ENCODE data around the gene UBE3B.

UBE3B gene

GRCh38 chr12:109497675-109498074 lies 20.2 kb downstream of the UBE3B start:
- DNase-seq (ENCODE audit: low read depth, low spot score), result no peak

GRCh38 chr12:109500406-109501185 lies 23.2 kb downstream of the UBE3B start:
- no peak for DNase-seq (ENCODE audit: low read depth, low spot score)

GRCh38 chr12:109501299-109501698 lies 23.9 kb downstream of the UBE3B start:
- DNase-seq (ENCODE audit: low read depth, low spot score), result no peak

- no peak for DNase-seq (ENCODE audit: low read depth, low spot score)
Observed at GRCh38 chr12:109502332-109502731, 24.9 kb downstream of the UBE3B start.

GRCh38 chr12:109503611-109504010 lies 26.2 kb downstream of the UBE3B start:
- DNase-seq (ENCODE audit: low read depth, low spot score), result no peak

GRCh38 chr12:109504068-109504467 lies 26.6 kb downstream of the UBE3B start:
- no peak for DNase-seq (ENCODE audit: low read depth, low spot score)

GRCh38 chr12:109510196-109510595 lies 32.8 kb downstream of the UBE3B start:
- no peak for DNase-seq (ENCODE audit: low read depth, low spot score)

GRCh38 chr12:109512608-109513007 lies 35.2 kb downstream of the UBE3B start:
- DNase-seq (ENCODE audit: low read depth, low spot score), result no peak

- no peak for DNase-seq (ENCODE audit: low read depth, low spot score)
Observed at GRCh38 chr12:109513051-109513450, 35.6 kb downstream of the UBE3B start.

- no peak for DNase-seq (ENCODE audit: low read depth, low spot score)
Observed at GRCh38 chr12:109513977-109514376, 36.5 kb downstream of the UBE3B start.

- no peak for DNase-seq (ENCODE audit: low read depth, low spot score)
Observed at GRCh38 chr12:109517619-109518018, 40.2 kb downstream of the UBE3B start.

- peak; percentile 21 for DNase-seq (ENCODE audit: low read depth, low spot score)
Observed at GRCh38 chr12:109518820-109519665, 41.6 kb downstream of the UBE3B start.

GRCh38 chr12:109519787-109520186 lies 42.4 kb downstream of the UBE3B start:
- no peak for DNase-seq (ENCODE audit: low read depth, low spot score)

- DNase-seq (ENCODE audit: low read depth, low spot score), result no peak
Observed at GRCh38 chr12:109521831-109522230, 44.4 kb downstream of the UBE3B start.

GRCh38 chr12:109523071-109523470 lies 45.6 kb downstream of the UBE3B start:
- DNase-seq (ENCODE audit: low read depth, low spot score), result no peak

- DNase-seq (ENCODE audit: low read depth, low spot score), result no peak
Observed at GRCh38 chr12:109523504-109523903, 46.1 kb downstream of the UBE3B start.

- DNase-seq (ENCODE audit: low read depth, low spot score), result no peak
Observed at GRCh38 chr12:109524466-109525278, 47.2 kb downstream of the UBE3B start.

- no peak for DNase-seq (ENCODE audit: low read depth, low spot score)
Observed at GRCh38 chr12:109525279-109525585, 47.8 kb downstream of the UBE3B start.

- no peak for DNase-seq (ENCODE audit: low read depth, low spot score)
Observed at GRCh38 chr12:109527489-109528123, 50.2 kb downstream of the UBE3B start.

- no peak for DNase-seq (ENCODE audit: low read depth, low spot score)
Observed at GRCh38 chr12:109529691-109530640, 52.5 kb downstream of the UBE3B start.

- no peak for DNase-seq (ENCODE audit: low read depth, low spot score)
Observed at GRCh38 chr12:109531411-109531810, 54.0 kb downstream of the UBE3B start.

Measured in activated naive CD8-positive, alpha-beta T cell treated with anti-CD3 and anti-CD28 coated beads, Interleukin-2, amount 50 U/mL, for 16 hours (primary cell).